ENCODE measurements around the gene TNRC18.
"Not testable (repeated sequence)": the region's sequence is repeated elsewhere in the genome, so short reads cannot be mapped to it uniquely, and the experiment has no call there.

TNRC18 gene

GRCh38 chr7:5318613-5319012, 105.0 kb downstream of the TNRC18 start:
- DNase-seq (ENCODE audit: low read depth in 2 of 2): not testable (repeated sequence)

DNA sequence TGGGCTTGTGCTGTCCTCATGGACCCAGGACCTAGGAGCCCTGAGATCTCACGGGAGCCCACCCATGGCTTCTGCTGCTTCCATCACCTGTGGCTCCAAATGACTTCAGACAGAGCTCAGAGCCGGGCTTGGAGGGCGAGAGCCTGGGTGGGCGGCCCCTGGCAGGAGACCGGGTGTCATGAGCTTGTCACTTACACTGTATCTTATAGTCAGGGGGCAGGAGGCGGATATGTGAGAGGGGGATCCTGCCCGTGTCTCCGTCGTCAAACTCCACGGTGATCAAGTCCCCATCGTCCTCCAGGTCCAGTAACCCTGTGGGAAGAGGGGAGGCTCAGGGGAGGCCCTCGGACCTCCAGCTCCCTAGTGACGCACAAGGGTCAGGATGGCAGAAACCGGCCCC, 107.9 kb downstream of the TNRC18 start:
- no peak for DNase-seq (ENCODE audit: low read depth in 2 of 2)

DNA sequence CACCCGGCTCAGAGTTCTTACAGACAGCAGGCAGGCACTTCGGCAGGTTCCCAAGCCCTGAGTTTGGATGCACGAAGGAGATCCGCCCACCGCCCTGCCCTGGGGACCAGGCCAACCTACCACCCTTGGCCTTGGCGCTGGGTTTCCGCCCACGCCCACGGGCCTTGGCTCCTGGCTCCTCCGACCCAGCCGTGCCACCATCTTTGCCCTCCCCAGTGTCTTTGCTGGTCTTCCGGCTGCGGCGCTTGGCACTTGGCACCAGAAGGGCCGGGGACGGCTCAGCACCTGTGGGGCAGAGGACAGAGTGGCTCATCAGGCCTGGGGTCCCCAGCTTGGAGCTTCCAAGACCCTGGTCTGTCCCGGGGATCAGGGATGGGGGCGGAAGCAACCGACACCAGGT, 108.8 kb downstream of the TNRC18 start:
- DNase-seq (ENCODE audit: low read depth in 2 of 2): no peak

DNA sequence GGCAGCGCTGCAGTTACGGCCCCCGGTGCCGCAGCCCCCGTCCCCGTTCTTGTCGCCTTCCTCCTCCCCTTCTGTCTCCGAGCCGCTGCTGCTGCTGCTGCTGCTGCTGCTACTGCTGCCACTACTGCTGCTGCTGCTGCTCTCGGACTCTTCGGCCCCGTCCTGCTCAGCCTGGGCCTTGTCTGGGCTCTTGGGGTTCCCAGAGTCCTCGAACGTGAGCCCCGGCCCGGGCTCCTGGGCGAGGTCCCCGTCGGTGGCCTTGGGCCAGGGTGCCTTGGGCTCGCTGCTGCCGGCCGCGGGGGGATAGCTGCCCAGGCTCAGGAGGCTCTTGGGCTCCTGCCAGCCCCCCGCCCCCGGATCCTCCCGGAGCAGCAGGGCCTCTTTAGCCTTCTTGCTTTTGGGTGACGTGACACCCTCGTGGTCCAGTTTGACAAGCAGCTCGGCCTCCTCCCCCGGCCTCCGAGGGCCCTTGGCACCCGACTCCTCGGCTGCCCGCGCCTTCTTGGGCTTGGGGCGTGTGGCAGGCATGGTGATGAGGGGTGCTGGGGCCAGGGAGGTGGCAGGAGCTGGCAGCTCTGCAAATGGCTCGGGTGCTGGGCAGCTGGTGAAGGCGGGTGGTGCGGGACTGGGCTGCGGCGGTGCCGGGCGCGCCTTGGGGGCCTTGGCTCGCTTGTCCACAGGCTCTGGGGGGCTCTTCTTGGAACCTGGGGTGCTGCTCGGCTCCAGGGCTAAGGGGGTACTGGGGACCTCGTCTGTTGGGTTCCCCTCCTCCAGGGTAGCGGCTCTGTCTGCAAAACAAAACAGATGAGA, 110.4 kb downstream of the TNRC18 start:
- not testable (repeated sequence) for DNase-seq (ENCODE audit: low read depth in 2 of 2)

GRCh38 chr7:5312276-5313070, 111.2 kb downstream of the TNRC18 start:
- not testable (repeated sequence) for DNase-seq (ENCODE audit: low read depth in 2 of 2)

DNA sequence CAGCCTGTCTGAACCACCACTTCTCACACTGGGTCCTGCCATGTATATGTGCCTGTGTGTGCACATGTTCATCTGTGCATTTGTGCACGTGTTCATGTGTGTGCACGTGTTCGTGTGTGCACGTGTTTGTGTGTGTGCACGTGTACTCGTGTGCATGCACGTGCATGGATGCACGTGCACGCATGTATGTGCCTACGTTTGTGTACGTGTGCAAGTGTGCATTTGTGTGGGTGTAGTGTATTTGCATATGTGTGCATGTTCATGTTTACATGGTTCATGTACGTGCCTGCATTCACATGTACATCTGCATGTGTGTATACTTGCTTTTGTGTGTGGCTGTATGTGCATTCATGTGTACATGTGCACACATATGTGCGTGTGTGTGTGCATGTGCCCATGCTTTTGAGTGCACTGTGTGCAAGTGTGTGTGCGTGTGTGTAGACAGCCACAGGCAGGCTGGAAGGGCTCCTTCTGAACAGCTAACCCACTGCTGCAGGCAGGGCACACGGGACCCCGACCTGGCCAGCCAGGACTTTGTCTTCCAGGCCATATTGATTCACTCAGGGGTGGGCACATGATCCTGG, 112.7 kb downstream of the TNRC18 start:
- DNase-seq (ENCODE audit: low read depth in 2 of 2): no peak

- no peak for DNase-seq (ENCODE audit: low read depth in 2 of 2)
These were observed 114.5 kb downstream of the TNRC18 start for GRCh38 chr7:5309146-5309545.

DNA sequence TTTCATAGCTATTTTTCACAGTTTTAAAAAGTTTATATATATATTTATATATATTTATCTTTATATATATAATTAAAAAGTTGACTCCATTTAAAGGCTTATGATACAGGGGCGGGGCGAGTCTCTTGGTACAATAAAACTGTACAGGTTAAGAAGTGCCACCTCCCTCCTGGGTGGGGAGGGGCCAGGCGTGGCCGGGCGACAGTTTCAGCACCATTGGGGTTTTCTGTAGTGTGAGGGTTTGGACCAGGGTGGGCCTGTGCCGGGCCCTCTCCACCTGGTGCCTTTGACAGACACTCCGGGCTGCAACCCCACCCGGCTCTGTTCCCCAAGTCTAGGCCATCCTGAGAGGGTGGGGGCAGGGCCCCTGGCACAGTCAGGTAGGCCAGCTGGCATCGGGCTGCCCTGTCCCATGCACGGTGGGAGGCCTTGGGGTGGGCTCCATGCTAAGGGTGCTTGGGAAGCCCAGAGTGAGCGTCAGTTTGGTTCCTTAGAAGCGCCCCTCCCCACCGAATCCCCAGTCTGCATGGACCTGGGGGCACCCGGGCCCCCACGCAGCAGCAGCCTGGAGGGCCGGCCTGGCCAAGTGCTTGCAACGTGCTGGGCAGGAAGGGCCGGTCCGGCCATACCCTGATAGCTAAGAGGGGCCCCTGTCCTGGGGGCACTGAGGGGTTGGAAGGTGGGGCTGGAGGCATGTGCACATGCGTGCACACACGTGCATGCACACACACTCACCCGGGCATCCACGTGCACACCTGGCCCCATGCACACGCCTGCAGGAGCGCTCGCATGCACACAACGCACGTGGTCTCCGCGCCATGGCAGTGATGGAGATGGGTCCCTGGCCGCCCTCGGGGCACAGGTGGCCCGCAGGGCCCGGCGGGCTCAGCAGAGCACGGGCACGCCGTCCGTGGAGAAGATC, 116.2 kb downstream of the TNRC18 start:
- DNase-seq (ENCODE audit: low read depth in 2 of 2): not testable (repeated sequence)

- not testable (repeated sequence) for DNase-seq (ENCODE audit: low read depth in 2 of 2)
These were observed 118.6 kb downstream of the TNRC18 start for GRCh38 chr7:5305050-5305449.

DNA sequence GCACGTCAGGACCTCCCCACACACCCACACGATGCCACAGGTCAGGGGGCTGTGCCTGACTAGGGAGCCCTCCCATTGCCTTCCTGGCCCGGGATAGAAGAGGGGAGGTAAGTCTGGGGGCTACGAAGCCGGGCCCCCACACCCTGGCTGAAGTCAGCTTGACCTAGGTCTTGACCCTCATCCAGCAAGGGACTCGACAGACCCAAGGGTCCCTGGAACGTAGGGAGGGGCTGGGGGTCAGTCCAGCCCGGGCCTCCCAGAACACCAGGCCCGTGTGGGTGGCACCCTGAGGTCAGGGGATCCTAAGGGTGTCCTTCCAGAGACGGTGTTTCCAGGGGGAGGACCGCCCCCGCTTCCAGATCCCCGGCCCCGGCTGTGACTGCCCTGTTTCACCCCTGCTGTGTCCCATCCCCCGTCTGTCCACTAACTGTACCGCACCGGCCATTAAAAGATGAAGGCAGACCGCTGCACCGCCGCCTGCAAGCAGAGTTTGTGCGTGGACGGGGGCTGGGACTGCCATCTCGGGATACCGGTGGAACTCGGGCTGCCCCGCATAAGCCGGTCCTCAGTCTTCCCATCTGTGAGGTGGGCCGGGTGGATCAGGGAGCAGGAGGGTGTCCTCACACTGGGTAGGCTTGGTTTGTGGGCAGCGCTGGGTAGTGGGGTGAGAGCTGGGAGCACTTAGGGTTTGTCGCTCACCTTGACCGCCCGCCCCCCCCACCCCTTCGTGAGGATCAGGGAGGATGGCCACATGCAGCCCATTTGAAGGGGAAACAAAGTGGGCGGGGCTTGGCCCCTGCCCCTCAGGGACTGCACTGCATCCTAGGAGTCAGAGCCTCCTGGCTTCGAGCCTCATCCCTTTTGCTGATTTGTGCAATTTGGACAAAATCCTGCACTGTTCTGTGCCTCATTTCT, 119.8 kb downstream of the TNRC18 start:
- no peak for DNase-seq (ENCODE audit: low read depth in 2 of 2)

GRCh38 chr7:5303061-5303460, 120.6 kb downstream of the TNRC18 start:
- no peak for DNase-seq (ENCODE audit: low read depth in 2 of 2)

DNA sequence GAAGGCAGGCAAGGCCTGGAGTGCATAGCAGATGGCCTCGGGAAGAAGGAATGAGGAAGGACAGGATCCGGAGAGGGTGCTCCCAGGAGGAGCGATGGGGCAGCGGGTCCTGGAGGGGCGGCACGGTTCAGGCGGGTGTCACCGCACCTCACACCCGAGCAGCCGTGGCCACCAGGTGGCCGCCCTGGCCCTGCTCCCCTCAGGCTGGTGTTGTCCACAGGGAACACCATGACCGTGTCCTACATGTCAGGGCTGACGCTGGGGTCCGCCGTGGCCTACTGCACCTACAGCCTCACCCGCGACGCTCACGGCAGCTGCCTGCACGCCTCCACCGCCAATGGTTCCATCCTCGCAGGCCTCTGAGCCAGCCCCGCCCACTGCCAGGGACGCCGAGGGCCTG, 121.1 kb downstream of the TNRC18 start:
- DNase-seq (ENCODE audit: low read depth in 2 of 2): no peak

GRCh38 chr7:5300366-5300765, 123.3 kb downstream of the TNRC18 start:
- DNase-seq (ENCODE audit: low read depth in 2 of 2): no peak

DNA sequence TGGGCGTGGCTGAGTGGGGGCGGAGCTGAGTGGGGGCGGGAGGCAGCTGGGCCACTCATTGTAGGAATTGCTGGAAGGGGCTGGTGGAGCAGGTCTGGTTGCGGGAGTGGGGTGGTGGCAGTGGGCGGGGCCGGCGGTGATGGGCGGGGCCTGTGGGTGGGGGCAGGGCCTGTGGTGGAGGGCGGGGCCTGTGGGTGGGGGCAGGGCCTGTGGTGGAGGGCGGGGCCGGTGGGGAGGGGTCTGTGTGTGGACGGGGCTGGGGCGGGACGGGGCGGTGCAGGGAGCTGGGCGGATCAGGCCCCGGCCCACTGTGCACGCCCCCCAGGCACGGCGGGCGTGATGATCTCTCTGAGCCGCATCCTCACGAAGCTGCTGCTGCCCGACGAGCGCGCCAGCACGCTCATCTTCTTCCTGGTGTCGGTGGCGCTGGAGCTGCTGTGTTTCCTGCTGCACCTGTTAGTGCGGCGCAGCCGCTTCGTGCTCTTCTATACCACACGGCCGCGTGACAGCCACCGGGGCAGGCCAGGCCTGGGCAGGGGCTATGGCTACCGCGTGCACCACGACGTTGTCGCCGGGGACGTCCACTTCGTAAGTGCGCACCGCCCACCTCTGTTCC, 126.9 kb downstream of the TNRC18 start:
- DNase-seq (ENCODE audit: low read depth in 2 of 2): peak; percentile 45 to 52

GRCh38 chr7:5296015-5296610, 127.5 kb downstream of the TNRC18 start:
- no peak for DNase-seq (ENCODE audit: low read depth in 2 of 2)

DNA sequence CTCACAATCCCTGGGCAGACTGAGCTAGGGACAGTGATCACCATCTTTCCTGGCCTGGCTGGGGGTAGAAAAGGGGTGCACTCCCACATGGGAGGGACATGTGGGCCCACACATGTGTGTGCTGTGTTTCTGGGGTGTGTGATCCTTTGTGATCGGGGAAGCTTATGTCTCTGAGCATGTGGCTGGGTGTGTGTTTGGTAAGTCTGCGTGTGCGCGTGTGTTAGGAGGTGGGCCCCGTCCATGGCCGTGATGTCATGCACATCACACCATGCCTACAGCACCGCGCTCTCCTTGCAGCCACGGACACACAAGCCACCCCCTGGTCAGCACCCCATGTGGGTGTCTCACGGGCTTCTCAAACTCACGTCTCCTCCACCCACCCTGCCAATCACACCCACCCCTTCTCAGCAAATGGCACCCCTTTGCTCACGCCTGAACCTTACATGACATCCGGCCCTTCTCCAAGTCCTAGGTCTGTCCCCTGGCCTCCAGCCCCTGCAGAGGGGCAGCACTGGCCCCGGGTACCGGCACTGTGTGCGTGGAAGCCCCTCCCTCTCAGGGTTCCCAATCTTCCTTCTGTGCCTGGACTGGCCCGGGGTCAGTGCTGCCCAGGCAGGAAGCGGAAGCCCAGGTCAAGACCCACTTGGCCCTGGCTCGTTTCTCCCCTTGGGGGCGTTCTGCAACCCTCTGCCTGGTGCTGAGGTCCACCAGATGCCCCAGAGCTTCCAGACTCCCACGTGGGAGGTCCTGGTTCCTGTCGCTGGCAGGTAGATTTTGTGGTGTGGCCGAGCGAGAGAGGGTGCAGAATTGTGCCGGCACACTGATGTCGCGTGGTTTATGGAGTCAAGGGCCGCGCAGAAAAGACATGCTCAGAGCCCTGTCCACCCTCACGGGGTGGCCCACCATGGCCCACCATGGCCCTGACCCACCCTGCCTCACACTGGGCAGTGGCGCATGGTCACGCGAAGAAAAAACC, 128.3 kb downstream of the TNRC18 start:
- no peak for DNase-seq (ENCODE audit: low read depth in 2 of 2)

DNA sequence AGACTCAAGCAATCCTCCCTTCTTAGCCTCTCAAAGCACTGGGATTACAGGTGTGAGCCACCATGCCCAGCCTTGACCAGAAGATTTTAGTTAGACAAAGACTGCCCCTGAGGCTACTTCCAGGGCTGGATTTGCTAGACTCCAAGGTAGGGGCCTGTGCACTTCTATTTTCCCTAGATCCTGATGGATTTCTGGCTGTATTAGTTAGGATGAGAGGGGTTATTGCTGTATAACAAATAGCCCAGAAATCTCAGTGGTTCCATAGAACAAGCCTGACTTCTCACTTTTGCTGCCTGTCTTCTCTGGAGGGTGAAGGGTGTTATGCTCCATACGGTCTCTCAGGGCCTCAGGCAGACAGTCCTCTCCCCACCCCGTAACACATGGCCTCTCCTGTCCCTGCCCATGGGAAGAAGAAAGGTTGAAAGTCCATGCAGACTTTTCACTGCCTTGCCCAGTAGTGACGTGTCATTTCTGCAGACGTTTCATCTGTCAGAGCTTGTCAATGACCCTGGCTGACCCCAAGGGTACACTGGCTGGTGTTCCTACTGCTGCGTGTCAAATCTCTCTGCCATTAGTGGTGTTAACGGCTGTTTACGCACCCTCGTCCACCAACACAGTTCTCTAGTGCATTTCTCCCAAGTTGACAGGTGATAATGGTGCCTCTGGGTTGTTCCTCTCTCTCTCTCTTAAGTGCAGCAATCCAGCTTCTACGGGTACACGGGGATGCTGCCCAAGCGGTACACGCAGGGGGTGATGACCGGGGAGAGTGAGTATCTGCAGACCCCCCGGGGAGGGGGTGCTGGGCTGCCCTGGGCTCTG, 129.3 kb downstream of the TNRC18 start:
- DNase-seq (ENCODE audit: low read depth in 2 of 2): no peak

Data from stimulated activated CD8-positive, alpha-beta memory T cell treated with anti-CD3 and anti-CD28 coated beads, Interleukin-15, amount 100 ng/mL, for 48 hours (primary cell).